GM15510 (cell line): Measurements from ENCODE around the gene GABRB2.

ENCODE experiments used
- POLR2A ChIP-seq: IDR thresholded peaks from 3 replicates; pipeline ENCODE4 v1.6.1; 2011; ENCODE audit warnings: borderline replicate concordance; ENCODE audit not compliant: insufficient read length; ENCODE audit errors: extremely low read depth

GABRB2 gene

GRCh38 chr5:161263191-161263590, 283.3 kb downstream of the GABRB2 start:
- TF ChIP-seq POLR2A, result no peak

DNA sequence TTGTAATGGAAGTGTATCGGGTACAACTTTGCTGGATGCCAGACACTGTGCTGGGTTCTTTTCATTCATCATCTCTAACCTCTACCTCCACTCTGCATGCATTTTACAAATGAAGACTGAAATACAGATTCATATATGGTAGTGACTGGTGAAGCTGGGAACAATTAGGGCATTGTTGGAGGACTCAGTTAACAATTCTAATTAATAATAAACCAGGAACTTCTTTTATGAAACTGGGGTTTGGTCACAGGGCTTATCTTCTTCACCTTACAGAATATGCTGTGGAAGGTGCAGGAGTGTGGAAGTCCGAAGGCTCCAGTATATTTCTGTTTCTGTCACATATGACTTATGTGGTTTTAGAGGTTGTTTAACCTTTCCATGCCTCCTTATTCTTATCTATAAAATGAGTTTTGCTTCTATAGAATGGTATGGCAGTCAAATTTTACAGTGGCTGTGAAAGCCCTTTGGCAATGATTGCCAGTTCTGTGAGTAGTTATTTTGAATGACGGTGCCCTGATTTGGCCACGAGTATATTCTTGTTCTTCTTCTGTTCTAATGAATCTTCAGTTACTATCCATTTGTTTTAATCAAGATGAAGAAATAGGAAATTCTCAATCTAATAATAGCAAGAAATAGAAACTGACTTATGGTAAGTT, 284.7 kb downstream of the GABRB2 start:
- TF ChIP-seq POLR2A, result no peak

GRCh38 chr5:161258438-161258837, 288.1 kb downstream of the GABRB2 start:
- TF ChIP-seq POLR2A, result no peak

- no peak for TF ChIP-seq POLR2A
Measured at GRCh38 chr5:161256957-161257356, 289.6 kb downstream of the GABRB2 start.

- no peak for TF ChIP-seq POLR2A
Measured at GRCh38 chr5:161246749-161247148, 299.8 kb downstream of the GABRB2 start.
